ENCODE data around the gene STK32B.

Gene STK32B

GRCh38 chr4:5067908-5068307, 16.6 kb downstream of the STK32B start:
- no peak for DNase-seq (ENCODE audit: low read depth in 2 of 3, low spot score in 2 of 3)

- no peak for DNase-seq (ENCODE audit: low read depth in 2 of 3, low spot score in 2 of 3)
Observed at GRCh38 chr4:5069901-5070300, 18.6 kb downstream of the STK32B start.

GRCh38 chr4:5072948-5073347, 21.7 kb downstream of the STK32B start:
- DNase-seq (ENCODE audit: low read depth in 2 of 3, low spot score in 2 of 3), result no peak

- no peak for DNase-seq (ENCODE audit: low read depth in 2 of 3, low spot score in 2 of 3)
Observed at GRCh38 chr4:5078009-5078408, 26.7 kb downstream of the STK32B start.

GRCh38 chr4:5079581-5079980, 28.3 kb downstream of the STK32B start:
- no peak for DNase-seq (ENCODE audit: low read depth in 2 of 3, low spot score in 2 of 3)

- DNase-seq (ENCODE audit: low read depth in 2 of 3, low spot score in 2 of 3), result no peak
Observed at GRCh38 chr4:5081441-5081999, 30.2 kb downstream of the STK32B start.

GRCh38 chr4:5082376-5082775, 31.1 kb downstream of the STK32B start:
- no peak for DNase-seq (ENCODE audit: low read depth in 2 of 3, low spot score in 2 of 3)

GRCh38 chr4:5084911-5085475, 33.7 kb downstream of the STK32B start:
- DNase-seq (ENCODE audit: low read depth in 2 of 3, low spot score in 2 of 3), result no peak

GRCh38 chr4:5086535-5086934, 35.3 kb downstream of the STK32B start:
- DNase-seq (ENCODE audit: low read depth in 2 of 3, low spot score in 2 of 3), result no peak

- no peak for DNase-seq (ENCODE audit: low read depth in 2 of 3, low spot score in 2 of 3)
Observed at GRCh38 chr4:5096261-5096660, 45.0 kb downstream of the STK32B start.

- DNase-seq (ENCODE audit: low read depth in 2 of 3, low spot score in 2 of 3), result no peak
Observed at GRCh38 chr4:5098176-5098575, 46.9 kb downstream of the STK32B start.

GRCh38 chr4:5100336-5100735, 49.1 kb downstream of the STK32B start:
- DNase-seq (ENCODE audit: low read depth in 2 of 3, low spot score in 2 of 3), result no peak

- no peak for DNase-seq (ENCODE audit: low read depth in 2 of 3, low spot score in 2 of 3)
Observed at GRCh38 chr4:5100986-5101385, 49.7 kb downstream of the STK32B start.

- DNase-seq (ENCODE audit: low read depth in 2 of 3, low spot score in 2 of 3), result no peak
Observed at GRCh38 chr4:5101571-5101970, 50.3 kb downstream of the STK32B start.

- DNase-seq (ENCODE audit: low read depth in 2 of 3, low spot score in 2 of 3), result no peak
Observed at GRCh38 chr4:5110901-5111300, 59.6 kb downstream of the STK32B start.

GRCh38 chr4:5112333-5113095, 61.2 kb downstream of the STK32B start:
- no peak for DNase-seq (ENCODE audit: low read depth in 2 of 3, low spot score in 2 of 3)

GRCh38 chr4:5114950-5115349, 63.7 kb downstream of the STK32B start:
- no peak for DNase-seq (ENCODE audit: low read depth in 2 of 3, low spot score in 2 of 3)

GRCh38 chr4:5118091-5118786, 67.0 kb downstream of the STK32B start:
- DNase-seq (ENCODE audit: low read depth in 2 of 3, low spot score in 2 of 3), result no peak

GRCh38 chr4:5118994-5119835, 67.9 kb downstream of the STK32B start:
- no peak for DNase-seq (ENCODE audit: low read depth in 2 of 3, low spot score in 2 of 3)

- no peak for DNase-seq (ENCODE audit: low read depth in 2 of 3, low spot score in 2 of 3)
Observed at GRCh38 chr4:5120067-5120466, 68.8 kb downstream of the STK32B start.

GRCh38 chr4:5120468-5120867, 69.2 kb downstream of the STK32B start:
- DNase-seq (ENCODE audit: low read depth in 2 of 3, low spot score in 2 of 3), result no peak

Measured in activated CD8-positive, alpha-beta memory T cell treated with anti-CD3 and anti-CD28 coated beads for 48 hours (primary cell).